Loucy (cell line): ENCODE data around the gene IL17B.

Experiments
- CTCF ChIP-seq: fragments of 200-600 bp; sonication (generic); conservative IDR thresholded peaks from 2 replicates; pipeline ENCODE4 v1.5.1; 2014; ENCODE audit warnings: mild to moderate bottlenecking, antibody characterized with exemption, low read length
- EZH2phosphoT487 ChIP-seq: fragments of 200-600 bp; IDR thresholded peaks from 2 replicates; pipeline ENCODE4 v1.6.1; 2018; ENCODE audit warnings: antibody characterized with exemption, mild to moderate bottlenecking, moderate library complexity, borderline replicate concordance

- TF ChIP-seq CTCF = no peak
- TF ChIP-seq EZH2phosphoT487 = no peak
Measured at GRCh38 chr5:149345147-149345891, 33.8 kb downstream of the IL17B start, which contains the start of gene GRPEL2.
